ENCODE measurements around the gene NUMBL.

DNA sequence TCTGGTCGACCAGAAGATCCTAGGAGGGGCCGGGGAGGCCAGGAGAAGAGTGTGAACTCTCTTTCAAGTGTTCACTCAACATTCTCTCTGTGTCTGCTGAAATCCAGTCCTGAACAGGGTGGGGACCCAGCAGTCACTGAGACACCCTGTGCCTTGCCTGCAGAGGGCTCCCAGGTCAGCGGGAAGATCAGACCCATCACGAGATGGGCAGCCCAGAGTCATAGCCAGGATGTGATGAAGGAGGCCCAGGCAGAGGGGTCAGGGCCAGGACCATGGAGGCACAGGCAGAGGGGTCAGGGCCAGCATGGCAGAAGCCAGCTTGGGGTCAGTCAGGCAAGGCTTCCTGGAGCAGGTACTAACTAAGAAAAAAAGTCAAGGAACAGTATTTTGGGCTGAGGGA is 9.4 kb downstream of the NUMBL start:
- TF ChIP-seq, protein P1, sequence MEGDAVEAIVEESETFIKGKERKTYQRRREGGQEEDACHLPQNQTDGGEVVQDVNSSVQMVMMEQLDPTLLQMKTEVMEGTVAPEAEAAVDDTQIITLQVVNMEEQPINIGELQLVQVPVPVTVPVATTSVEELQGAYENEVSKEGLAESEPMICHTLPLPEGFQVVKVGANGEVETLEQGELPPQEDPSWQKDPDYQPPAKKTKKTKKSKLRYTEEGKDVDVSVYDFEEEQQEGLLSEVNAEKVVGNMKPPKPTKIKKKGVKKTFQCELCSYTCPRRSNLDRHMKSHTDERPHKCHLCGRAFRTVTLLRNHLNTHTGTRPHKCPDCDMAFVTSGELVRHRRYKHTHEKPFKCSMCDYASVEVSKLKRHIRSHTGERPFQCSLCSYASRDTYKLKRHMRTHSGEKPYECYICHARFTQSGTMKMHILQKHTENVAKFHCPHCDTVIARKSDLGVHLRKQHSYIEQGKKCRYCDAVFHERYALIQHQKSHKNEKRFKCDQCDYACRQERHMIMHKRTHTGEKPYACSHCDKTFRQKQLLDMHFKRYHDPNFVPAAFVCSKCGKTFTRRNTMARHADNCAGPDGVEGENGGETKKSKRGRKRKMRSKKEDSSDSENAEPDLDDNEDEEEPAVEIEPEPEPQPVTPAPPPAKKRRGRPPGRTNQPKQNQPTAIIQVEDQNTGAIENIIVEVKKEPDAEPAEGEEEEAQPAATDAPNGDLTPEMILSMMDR (IDR thresholded peaks at IDR 0.05), result no peak
- TF ChIP-seq POLR2A (IDR thresholded peaks at IDR 0.05), result no peak
